ENCODE measurements around the gene PIGQ. TPM values are rescaled to one million over a fixed set of nuclear protein-coding genes. Genes with fewer than 3 reads are reported as not detected.
A peak's percentile ranks its signal among the peaks of the same experiment; 100 is the strongest.

The PIGQ gene
- total and polyA plus RNA-seq, 8 donors = 14.3 to 217 (median 48.2) TPM

- Histone ChIP-seq H3K4me3 (peak within 1 kb of the TSS; percentile 76 to 89 (median 84)), H3K9me3 (no peaks in the 10 kb centered on the region), H3K36me3 (peaks cover 0 to 6% (median 0%) of the 10 kb centered on the region in 4 donors), H3K27ac (peak within 1 kb of the TSS; percentile 95 to 100 (median 98)), H3K4me1 (peaks cover 54 to 78% (median 69%) of the 10 kb centered on the region in 4 donors), H3K27me3 (peaks cover 0 to 11% (median 0%) of the 10 kb centered on the region in 3 donors)
- no peak for TF ChIP-seq POLR2A (IDR thresholded peaks at IDR 0.05)
- peak in 1 of 3 donors; percentile 44 for TF ChIP-seq POLR2AphosphoS5 (IDR thresholded peaks at IDR 0.05)
- peak in 1 of 7 experiments; percentile 29 for TF ChIP-seq CTCF (IDR thresholded peaks at IDR 0.05)
- peak; percentile 98 to 100 for DNase-seq
- 0 to 1% (median 1%) methylated on average over 6 to 67 of the region's 67 CpGs for WGBS, 5 donors
- intact Hi-C loops (cut with DNase I; ENCODE audit: low total_unique reads) = no loop called here
Measured at GRCh38 chr16:589658-590187, 20.0 kb downstream of the PIGQ start, which contains the start of gene RAB40C. TSS of gene RAB40C (plus strand) at chr16:590066. CDS start at chr16:590292, 226 bp downstream.

GRCh38 chr16:590188-590814 lies 20.5 kb downstream of the PIGQ start:
- Histone ChIP-seq H3K9me3 (no peaks in the 10 kb centered on the region), H3K27ac (peak overlapping the region; percentile 91 to 100 (median 95)), H3K4me1 (peaks cover 56 to 82% (median 74%) of the 10 kb centered on the region in 4 donors), H3K36me3 (peaks cover 0 to 6% (median 0%) of the 10 kb centered on the region in 4 donors), H3K4me3 (peak overlapping the region; percentile 76 to 89 (median 83)), H3K27me3 (peaks cover 0 to 9% (median 0%) of the 10 kb centered on the region in 3 donors)
- 0 to 2% (median 1%) methylated on average over 10 to 71 of the region's 71 CpGs for WGBS, 5 donors
- peak in 1 of 2 donors; percentile 50 for DNase-seq
- intact Hi-C loops (cut with DNase I; ENCODE audit: low total_unique reads) = no loop called here
- peak in 1 of 3 donors; percentile 10 for TF ChIP-seq POLR2AphosphoS5 (IDR thresholded peaks at IDR 0.05)
- no peak for TF ChIP-seq EP300 (IDR thresholded peaks at IDR 0.05)
- TF ChIP-seq POLR2A (IDR thresholded peaks at IDR 0.05) = no peak

- H3K27ac ChIP-seq = peak overlapping the region; percentile 91 to 100 (median 95)
- H3K4me3 ChIP-seq = peak overlapping the region; percentile 76 to 89 (median 83)
- DNase-seq = no peak
- peaks cover 0 to 4% (median 0%) of the 10 kb centered on the region in 3 donors for H3K27me3 ChIP-seq
- H3K4me1 ChIP-seq = peaks cover 51 to 82% (median 76%) of the 10 kb centered on the region in 4 donors
- no peaks in the 10 kb centered on the region for H3K9me3 ChIP-seq
- TF ChIP-seq EP300 (IDR thresholded peaks at IDR 0.05) = no peak
- TF ChIP-seq CTCF (IDR thresholded peaks at IDR 0.05) = no peak
- TF ChIP-seq POLR2AphosphoS5 (IDR thresholded peaks at IDR 0.05) = no peak
- no peak for TF ChIP-seq POLR2A (IDR thresholded peaks at IDR 0.05)
- intact Hi-C loops (cut with DNase I; ENCODE audit: low total_unique reads) = no loop called here
- peaks cover 0 to 6% (median 0%) of the 10 kb centered on the region in 4 donors for H3K36me3 ChIP-seq
- 40 to 46% (median 44%) methylated on average over 10 of the region's 10 CpGs for WGBS, 5 donors
Measured at GRCh38 chr16:590815-591200, 21.0 kb downstream of the PIGQ start.

GRCh38 chr16:591231-591630 lies 21.5 kb downstream of the PIGQ start:
- 49 to 65% (median 55%) methylated on average over 7 to 8 of the region's 8 CpGs for WGBS, 5 donors
- DNase-seq = peak in 1 of 2 donors; percentile 45
- TF ChIP-seq CTCF (IDR thresholded peaks at IDR 0.05) = no peak
- TF ChIP-seq POLR2A (IDR thresholded peaks at IDR 0.05) = no peak
- TF ChIP-seq EP300 (IDR thresholded peaks at IDR 0.05) = no peak
- no peak for TF ChIP-seq POLR2AphosphoS5 (IDR thresholded peaks at IDR 0.05)
- peak overlapping the region; percentile 91 to 100 (median 95) for H3K27ac ChIP-seq
- H3K9me3 ChIP-seq = no peaks in the 10 kb centered on the region
- peaks cover 50 to 83% (median 78%) of the 10 kb centered on the region in 4 donors for H3K4me1 ChIP-seq
- peaks cover 0 to 7% (median 2%) of the 10 kb centered on the region in 4 donors for H3K36me3 ChIP-seq
- H3K4me3 ChIP-seq = peak overlapping the region; percentile 76 to 89 (median 83)
- intact Hi-C loops (cut with DNase I; ENCODE audit: low total_unique reads) = no loop called here
- no peaks in the 10 kb centered on the region for H3K27me3 ChIP-seq
